Measurements from ENCODE around the gene CADM1. TPM values are rescaled to one million over a fixed set of nuclear protein-coding genes. Genes with fewer than 3 reads are reported as not detected.

CADM1 gene
- total and polyA plus RNA-seq, 11 donors: 11.4 to 80.2 (median 40.6) TPM

GRCh38 chr11:115503083-115503885 is 931 bp downstream of the CADM1 start:
- intact Hi-C loops (cut with DNase I): loop anchor here in 9 of 10 donors (2.0 to 10.0 kb wide), 11 partner anchors 104 to 728 kb away; no protein-coding TSS in a partner anchor
- Histone ChIP-seq H3K4me1 (peaks cover 0 to 41% (median 14%) of the 10 kb centered on the region in 12 donors), H3K27me3 (peaks cover 0 to 93% (median 12%) of the 10 kb centered on the region in 9 donors), H3K36me3 (no peaks in the 10 kb centered on the region), H3K27ac (peak overlapping the region in 11 of 12 donors; percentile 41 to 90 (median 81)), H3K9me3 (no peaks in the 10 kb centered on the region), H3K4me3 (peak overlapping the region; percentile 51 to 84 (median 72))
- DNase-seq (peak; percentile 68 to 86 (median 80)), ATAC-seq (peak; percentile 39 to 76 (median 70))
- TF ChIP-seq POLR2A (IDR thresholded peaks at IDR 0.05) (peak in 1 of 2 donors; percentile 9), CTCF (IDR thresholded peaks at IDR 0.05) (peak in 11 of 12 donors; percentile 16 to 74 (median 45))
- WGBS, 4 donors: 1% methylated on average over 56 to 77 of the region's 77 CpGs

- peaks cover 0 to 41% (median 14%) of the 10 kb centered on the region in 12 donors for H3K4me1 ChIP-seq
- TF ChIP-seq CTCF (IDR thresholded peaks at IDR 0.05) (no peak), POLR2A (IDR thresholded peaks at IDR 0.05) (no peak)
- H3K27ac ChIP-seq: peak overlapping the region in 11 of 12 donors; percentile 41 to 90 (median 80)
- H3K9me3 ChIP-seq: no peaks in the 10 kb centered on the region
- H3K4me3 ChIP-seq: peak overlapping the region; percentile 51 to 84 (median 72)
- peak in 1 of 5 donors; percentile 39 for DNase-seq
- intact Hi-C loops (cut with DNase I): loop anchor here in 9 of 10 donors (2.0 to 10.0 kb wide), 11 partner anchors 105 to 728 kb away; no protein-coding TSS in a partner anchor
- no peak for ATAC-seq
- no peaks in the 10 kb centered on the region for H3K36me3 ChIP-seq
- H3K27me3 ChIP-seq: peaks cover 0 to 93% (median 12%) of the 10 kb centered on the region in 9 donors
- 1 to 2% (median 1%) methylated on average over 15 to 30 of the region's 30 CpGs for WGBS, 4 donors
Measured at GRCh38 chr11:115502636-115503082, 1.6 kb downstream of the CADM1 start.

GRCh38 chr11:115501893-115502589 is 2.2 kb downstream of the CADM1 start:
- peaks cover 0 to 41% (median 14%) of the 10 kb centered on the region in 12 donors for H3K4me1 ChIP-seq
- DNase-seq: no peak
- TF ChIP-seq CTCF (IDR thresholded peaks at IDR 0.05): no peak
- peak overlapping the region; percentile 51 to 84 (median 72) for H3K4me3 ChIP-seq
- no peaks in the 10 kb centered on the region for H3K9me3 ChIP-seq
- ATAC-seq: no peak
- H3K36me3 ChIP-seq: no peaks in the 10 kb centered on the region
- WGBS, 4 donors: 8 to 19% (median 9%) methylated on average over 22 of the region's 22 CpGs
- peaks cover 0 to 91% (median 12%) of the 10 kb centered on the region in 9 donors for H3K27me3 ChIP-seq
- intact Hi-C loops (cut with DNase I): loop anchor here in 9 of 10 donors (2.0 to 10.0 kb wide), 11 partner anchors 105 to 727 kb away; no protein-coding TSS in a partner anchor
- H3K27ac ChIP-seq: peak overlapping the region in 8 of 12 donors; percentile 76 to 90 (median 82)

Measured in heart left ventricle (tissue), 16 donors.